Neural cell (in vitro differentiated cells): Measurements from ENCODE around the gene SLC1A3. TPM values are rescaled to one million over a fixed set of nuclear protein-coding genes. Genes with fewer than 3 reads are reported as not detected.

Source experiments
- H2AFZ ChIP-seq: fragments of 200-600, 300-800 bp; sonication (generic), shearing (Covaris generic); 2 replicates; pipeline ENCODE4 v1.6.0; 2014; ENCODE audit warnings: low read depth, mild to moderate bottlenecking, antibody characterized with exemption, low read length, moderate library complexity
- H3F3A ChIP-seq: fragments of 200-600 bp; shearing (Covaris generic); 2 replicates; pipeline ENCODE4 v1.6.1; 2016; ENCODE audit warnings: mild to moderate bottlenecking, moderate library complexity, mixed read lengths, antibody characterized with exemption, low read length; ENCODE audit not compliant: insufficient read depth, poor library complexity, severe bottlenecking
- H3K27ac ChIP-seq: fragments of 200-600, 300-800 bp; sonication (generic), shearing (Covaris generic); 2 replicates; pipeline ENCODE4 v1.5.1; 2014; ENCODE audit warnings: mild to moderate bottlenecking, low read length, moderate library complexity
- H3K27me3 ChIP-seq: fragments of 300-800, 200-600 bp; sonication (generic), shearing (Covaris generic); 2 replicates; pipeline ENCODE4 v1.6.0; 2014; ENCODE audit warnings: mild to moderate bottlenecking, low read depth, low read length, moderate library complexity; ENCODE audit not compliant: insufficient read depth
- H3K36me3 ChIP-seq: fragments of 300-800, 200-600 bp; sonication (generic), shearing (Covaris generic); 2 replicates; pipeline ENCODE4 v1.5.1; 2014; ENCODE audit warnings: mild to moderate bottlenecking, antibody characterized with exemption, low read length, moderate library complexity; ENCODE audit not compliant: insufficient read depth
- H3K4me2 ChIP-seq: fragments of 300-800, 200-600 bp; sonication (generic), shearing (Covaris generic); 2 replicates; pipeline ENCODE4 v1.6.0; 2014; ENCODE audit warnings: mild to moderate bottlenecking, low read length
- H3K4me3 ChIP-seq: fragments of 300-800, 200-600 bp; sonication (generic), shearing (Covaris generic); 2 replicates; pipeline ENCODE4 v1.5.1; 2014; ENCODE audit warnings: mild to moderate bottlenecking, low read length, moderate library complexity
- H3K79me2 ChIP-seq: fragments of 200-600 bp; shearing (Covaris generic); replicated peaks from 2 replicates; pipeline ENCODE4 v1.6.0; 2014; ENCODE audit warnings: mild to moderate bottlenecking, low read length, moderate library complexity; ENCODE audit not compliant: insufficient read depth
- H3K9ac ChIP-seq: fragments of 300-800, 200-600 bp; sonication (generic), shearing (Covaris generic); 2 replicates; pipeline ENCODE4 v1.6.1; 2016; ENCODE audit warnings: mild to moderate bottlenecking, low read length, mixed read lengths
- H3K9me2 ChIP-seq: fragments of 200-600 bp; shearing (Covaris generic); 2 replicates; pipeline ENCODE4 v1.6.1; 2016; ENCODE audit warnings: mild to moderate bottlenecking, low read length, mixed read lengths; ENCODE audit not compliant: insufficient read depth
- H3K9me3 ChIP-seq: fragments of 200-600, 300-800 bp; sonication (generic), shearing (Covaris generic); 2 replicates; pipeline ENCODE4 v1.6.1; 2016; ENCODE audit warnings: mild to moderate bottlenecking, mixed run types, low read length, moderate library complexity, mixed read lengths
- H4K20me1 ChIP-seq: fragments of 200-600 bp; shearing (Covaris generic); 2 replicates; pipeline ENCODE4 v1.6.1; 2016; ENCODE audit warnings: mild to moderate bottlenecking, mixed run types; ENCODE audit not compliant: insufficient read depth
- CTCF ChIP-seq: fragments of 450-650 bp; IDR thresholded peaks from 2 replicates; pipeline ENCODE4 v1.5.1; 2014; ENCODE audit warnings: antibody characterized with exemption, mild to moderate bottlenecking, moderate library complexity; ENCODE audit not compliant: poor library complexity, severe bottlenecking
- EP300 ChIP-seq: fragments of 450-650 bp; conservative IDR thresholded peaks from 2 replicates; pipeline ENCODE4 v1.6.1; 2014; ENCODE audit warnings: antibody characterized with exemption, mild to moderate bottlenecking, moderate library complexity; ENCODE audit not compliant: poor library complexity, severe bottlenecking
- EZH2 ChIP-seq: fragments of 200-600, 300-800 bp; shearing (Covaris generic), sonication (generic); IDR thresholded peaks from 2 replicates; pipeline ENCODE4 v1.6.1; 2014; ENCODE audit warnings: antibody characterized with exemption, low read length, borderline replicate concordance, mild to moderate bottlenecking; ENCODE audit not compliant: insufficient read depth, poor library complexity, severe bottlenecking
- MXI1 ChIP-seq: fragments of 450-650 bp; conservative IDR thresholded peaks from 2 replicates; pipeline ENCODE4 v1.6.1; 2014; ENCODE audit warnings: antibody characterized with exemption, mild to moderate bottlenecking; ENCODE audit not compliant: poor library complexity, severe bottlenecking
- POLR2AphosphoS5 ChIP-seq: IDR thresholded peaks from 2 replicates; pipeline ENCODE4 v1.6.1; 2012
- RAD21 ChIP-seq: fragments of 450-650 bp; conservative IDR thresholded peaks from 2 replicates; pipeline ENCODE4 v1.6.1; 2014; ENCODE audit warnings: antibody characterized with exemption, mild to moderate bottlenecking, moderate library complexity
- REST ChIP-seq: IDR thresholded peaks from 2 replicates; pipeline ENCODE4 v1.6.1; 2012; ENCODE audit warnings: borderline replicate concordance
- SMC3 ChIP-seq: fragments of 450-650 bp; conservative IDR thresholded peaks from 2 replicates; pipeline ENCODE4 v1.6.1; 2014; ENCODE audit warnings: antibody characterized with exemption, mild to moderate bottlenecking, moderate library complexity; ENCODE audit not compliant: poor library complexity
- TAF1 ChIP-seq: IDR thresholded peaks from 2 replicates; pipeline ENCODE4 v1.6.1; 2012; ENCODE audit warnings: low read depth
- polyA plus RNA-seq: library from polyadenylated mRNA; depleted of rRNA; stranded (reverse); fragments of >200 nt; gene quantifications from 2 replicates; pipeline ENCODE4 v1.2.3, GENCODE V29; 2014

Gene SLC1A3
- polyA plus RNA-seq, 1 donor from 2014 or later = 1.9 TPM

GRCh38 chr5:36653044-36653705 is 46.8 kb downstream of the SLC1A3 start:
- Histone ChIP-seq H3K9me2 (no peaks in the 10 kb centered on the region), H4K20me1 (no peaks in the 10 kb centered on the region), H3K9ac (no peak overlapping the region), H3K79me2 (no peaks in the 10 kb centered on the region), H3K27ac (no peak overlapping the region), H3F3A (no peaks in the 10 kb centered on the region), H3K9me3 (no peaks in the 10 kb centered on the region), H3K4me3 (no peak overlapping the region), H3K36me3 (no peaks in the 10 kb centered on the region), H3K4me2 (no peak overlapping the region), H3K27me3 (no peaks in the 10 kb centered on the region), H2AFZ (no peak overlapping the region)
- TF ChIP-seq MXI1 (no peak), POLR2AphosphoS5 (no peak), EZH2 (no peak), EP300 (no peak), RAD21 (no peak), TAF1 (no peak), CTCF (no peak), REST (no peak), SMC3 (no peak)

GRCh38 chr5:36654564-36654963 is 48.2 kb downstream of the SLC1A3 start:
- Histone ChIP-seq H3F3A (no peaks in the 10 kb centered on the region), H3K9me3 (no peaks in the 10 kb centered on the region), H3K27me3 (no peaks in the 10 kb centered on the region), H3K36me3 (no peaks in the 10 kb centered on the region), H3K4me3 (no peak overlapping the region), H2AFZ (no peak overlapping the region), H3K4me2 (no peak overlapping the region), H3K27ac (no peak overlapping the region), H3K9me2 (no peaks in the 10 kb centered on the region), H3K79me2 (no peaks in the 10 kb centered on the region), H3K9ac (no peak overlapping the region), H4K20me1 (no peaks in the 10 kb centered on the region)
- no peak for TF ChIP-seq MXI1
- no peak for TF ChIP-seq RAD21
- TF ChIP-seq EZH2 = no peak
- no peak for TF ChIP-seq POLR2AphosphoS5
- TF ChIP-seq SMC3 = no peak
- no peak for TF ChIP-seq REST
- TF ChIP-seq EP300 = no peak
- no peak for TF ChIP-seq CTCF
- no peak for TF ChIP-seq TAF1
